ENCODE results near the gene PSMD9.
"Not testable (repeated sequence)": the region's sequence is repeated elsewhere in the genome, so short reads cannot be mapped to it uniquely, and the experiment has no call there.

The PSMD9 gene

DNA sequence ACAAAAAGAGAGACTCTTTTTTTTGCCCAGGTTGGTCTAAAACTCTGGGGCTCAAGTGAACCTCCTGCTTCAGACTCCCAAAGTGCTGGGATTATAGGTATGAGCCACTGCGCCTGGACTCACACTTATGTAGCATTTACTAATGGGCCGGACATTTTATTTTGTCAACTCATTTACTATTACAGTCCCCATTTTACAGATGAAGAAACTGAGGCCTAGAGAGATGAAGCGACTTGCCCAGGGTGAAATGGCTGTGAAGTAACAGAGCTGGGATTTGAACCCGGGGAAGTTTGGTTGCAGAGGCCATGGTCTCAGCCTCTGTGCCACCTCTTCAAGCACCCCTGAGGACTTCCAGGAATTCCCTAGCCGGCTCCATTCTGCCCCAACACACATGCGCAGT is 39.4 kb upstream of the PSMD9 start:
- TF ChIP-seq, protein P1, sequence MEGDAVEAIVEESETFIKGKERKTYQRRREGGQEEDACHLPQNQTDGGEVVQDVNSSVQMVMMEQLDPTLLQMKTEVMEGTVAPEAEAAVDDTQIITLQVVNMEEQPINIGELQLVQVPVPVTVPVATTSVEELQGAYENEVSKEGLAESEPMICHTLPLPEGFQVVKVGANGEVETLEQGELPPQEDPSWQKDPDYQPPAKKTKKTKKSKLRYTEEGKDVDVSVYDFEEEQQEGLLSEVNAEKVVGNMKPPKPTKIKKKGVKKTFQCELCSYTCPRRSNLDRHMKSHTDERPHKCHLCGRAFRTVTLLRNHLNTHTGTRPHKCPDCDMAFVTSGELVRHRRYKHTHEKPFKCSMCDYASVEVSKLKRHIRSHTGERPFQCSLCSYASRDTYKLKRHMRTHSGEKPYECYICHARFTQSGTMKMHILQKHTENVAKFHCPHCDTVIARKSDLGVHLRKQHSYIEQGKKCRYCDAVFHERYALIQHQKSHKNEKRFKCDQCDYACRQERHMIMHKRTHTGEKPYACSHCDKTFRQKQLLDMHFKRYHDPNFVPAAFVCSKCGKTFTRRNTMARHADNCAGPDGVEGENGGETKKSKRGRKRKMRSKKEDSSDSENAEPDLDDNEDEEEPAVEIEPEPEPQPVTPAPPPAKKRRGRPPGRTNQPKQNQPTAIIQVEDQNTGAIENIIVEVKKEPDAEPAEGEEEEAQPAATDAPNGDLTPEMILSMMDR (IDR thresholded peaks at IDR 0.05; ENCODE audit: borderline replicate concordance, control extremely low read depth, extremely low read depth, insufficient read depth, missing control alignments): no peak
- in situ Hi-C loops (cut with MboI; ENCODE audit: low sequenced_read_pairs, unreplicated experiment): no loop called here
- DNase-seq (ENCODE audit: low spot score): no peak

DNA sequence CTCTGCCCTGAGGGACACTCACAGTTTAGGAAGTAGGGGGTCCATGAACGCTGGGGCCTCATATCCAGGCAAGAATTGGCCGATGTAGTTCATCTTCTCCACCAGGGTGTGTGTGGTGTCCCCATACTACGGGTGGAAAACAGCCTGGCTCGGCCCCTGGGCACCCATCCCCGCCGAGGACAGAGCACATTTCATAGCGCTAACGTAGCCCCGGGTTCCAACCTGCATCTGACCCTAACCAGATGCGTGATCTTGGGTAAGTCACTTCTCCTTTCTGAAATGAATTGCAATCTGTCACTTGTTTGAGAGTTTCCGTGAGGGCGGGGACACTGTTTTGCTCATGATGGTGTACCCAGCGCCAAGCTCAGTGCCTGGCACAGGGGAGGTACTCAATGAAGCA is 38.9 kb upstream of the PSMD9 start:
- in situ Hi-C loops (cut with MboI; ENCODE audit: low sequenced_read_pairs, unreplicated experiment): no loop called here
- no peak for DNase-seq (ENCODE audit: low spot score)
- TF ChIP-seq, protein P1 (IDR thresholded peaks at IDR 0.05; ENCODE audit: borderline replicate concordance, control extremely low read depth, extremely low read depth, insufficient read depth, missing control alignments): no peak

DNA sequence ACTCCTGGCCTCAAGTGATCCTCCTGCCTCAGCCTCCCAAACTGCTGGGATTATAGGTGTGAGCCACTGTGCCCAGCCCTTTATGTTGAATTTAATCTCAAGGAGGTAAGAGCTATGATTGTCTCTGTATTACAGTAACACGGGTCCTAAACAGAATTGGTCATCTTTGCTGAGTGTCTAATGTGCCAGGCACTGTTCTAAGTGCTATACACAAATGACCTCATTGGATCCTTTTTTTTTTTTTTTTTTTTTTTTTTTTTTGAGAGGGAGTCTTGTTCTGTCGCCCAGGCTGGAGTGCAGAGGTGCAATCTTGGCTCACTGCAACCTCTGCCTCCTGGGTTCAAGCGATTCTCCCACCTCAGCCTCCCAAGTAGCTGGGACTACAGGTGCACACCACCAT is 36.2 kb upstream of the PSMD9 start:
- in situ Hi-C loops (cut with MboI; ENCODE audit: low sequenced_read_pairs, unreplicated experiment); DNase-seq (ENCODE audit: low spot score): not testable (repeated sequence)

DNA sequence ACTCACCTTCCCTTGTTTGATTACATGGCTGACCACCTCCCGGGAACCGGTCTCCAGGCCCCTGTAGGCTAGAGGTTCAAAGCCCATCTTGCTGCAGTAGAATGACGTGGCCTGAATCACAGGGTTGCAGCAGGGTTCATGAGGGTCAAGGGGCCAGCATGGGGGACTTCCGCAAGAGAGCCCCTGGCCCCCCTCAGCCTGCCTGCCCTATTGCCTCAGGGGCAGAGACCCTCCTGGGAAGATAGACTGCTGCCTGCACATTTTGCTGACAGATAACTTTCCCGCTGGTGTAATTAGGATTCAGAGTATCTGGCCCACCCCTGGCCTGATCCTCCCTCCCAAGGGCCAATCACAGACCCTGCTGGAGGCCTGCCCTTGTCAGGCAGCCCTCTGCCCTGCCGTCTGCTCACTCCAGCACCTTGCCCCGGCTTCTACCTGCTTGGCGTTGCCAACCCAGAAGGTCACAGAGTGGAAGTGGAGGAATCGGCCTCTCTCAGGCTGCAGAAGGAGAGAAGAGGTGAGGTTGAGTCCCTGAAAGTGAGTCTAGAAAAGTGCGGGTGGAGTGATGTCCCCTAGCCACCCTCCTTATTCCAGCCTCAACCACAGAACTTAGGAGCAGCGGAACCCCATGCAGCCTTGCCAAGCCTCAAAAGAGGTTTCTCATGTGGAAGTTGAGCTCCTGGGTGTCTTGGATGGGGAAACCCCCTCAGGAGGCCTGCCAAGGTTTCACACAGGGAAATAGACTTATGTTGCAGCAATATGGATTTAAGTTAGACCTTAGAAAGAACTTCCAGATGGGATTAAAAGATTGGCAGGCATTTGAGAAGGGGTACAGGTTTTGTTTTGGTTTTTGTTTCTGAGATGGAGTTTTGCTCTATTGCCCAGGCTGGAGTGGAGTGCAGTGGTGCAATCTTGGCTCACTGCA is 31.0 kb upstream of the PSMD9 start:
- TF ChIP-seq, protein P1 (IDR thresholded peaks at IDR 0.05; ENCODE audit: borderline replicate concordance, control extremely low read depth, extremely low read depth, insufficient read depth, missing control alignments): no peak
- in situ Hi-C loops (cut with MboI; ENCODE audit: low sequenced_read_pairs, unreplicated experiment): no loop called here
- DNase-seq (ENCODE audit: low spot score): peak; percentile 21

DNA sequence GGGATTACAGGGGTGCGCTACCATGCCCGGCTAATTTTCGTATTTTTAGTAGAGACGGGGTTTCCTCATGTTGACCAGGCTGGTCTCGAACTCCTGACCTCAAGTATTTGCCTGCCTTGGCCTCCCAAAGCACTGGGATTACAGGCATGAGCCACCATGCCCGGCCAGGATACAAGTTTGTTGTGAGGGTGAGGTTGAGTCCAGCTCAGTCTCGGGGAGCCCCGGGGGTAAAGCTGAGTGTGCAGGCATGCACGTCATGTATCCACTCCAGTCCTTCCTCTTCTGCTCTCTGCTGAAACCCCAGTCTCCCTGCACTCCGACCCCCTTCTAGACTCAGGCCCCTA is 30.3 kb upstream of the PSMD9 start:
- no peak for DNase-seq (ENCODE audit: low spot score)
- in situ Hi-C loops (cut with MboI; ENCODE audit: low sequenced_read_pairs, unreplicated experiment): no loop called here
- TF ChIP-seq, protein P1 (IDR thresholded peaks at IDR 0.05; ENCODE audit: borderline replicate concordance, control extremely low read depth, extremely low read depth, insufficient read depth, missing control alignments): no peak

DNA sequence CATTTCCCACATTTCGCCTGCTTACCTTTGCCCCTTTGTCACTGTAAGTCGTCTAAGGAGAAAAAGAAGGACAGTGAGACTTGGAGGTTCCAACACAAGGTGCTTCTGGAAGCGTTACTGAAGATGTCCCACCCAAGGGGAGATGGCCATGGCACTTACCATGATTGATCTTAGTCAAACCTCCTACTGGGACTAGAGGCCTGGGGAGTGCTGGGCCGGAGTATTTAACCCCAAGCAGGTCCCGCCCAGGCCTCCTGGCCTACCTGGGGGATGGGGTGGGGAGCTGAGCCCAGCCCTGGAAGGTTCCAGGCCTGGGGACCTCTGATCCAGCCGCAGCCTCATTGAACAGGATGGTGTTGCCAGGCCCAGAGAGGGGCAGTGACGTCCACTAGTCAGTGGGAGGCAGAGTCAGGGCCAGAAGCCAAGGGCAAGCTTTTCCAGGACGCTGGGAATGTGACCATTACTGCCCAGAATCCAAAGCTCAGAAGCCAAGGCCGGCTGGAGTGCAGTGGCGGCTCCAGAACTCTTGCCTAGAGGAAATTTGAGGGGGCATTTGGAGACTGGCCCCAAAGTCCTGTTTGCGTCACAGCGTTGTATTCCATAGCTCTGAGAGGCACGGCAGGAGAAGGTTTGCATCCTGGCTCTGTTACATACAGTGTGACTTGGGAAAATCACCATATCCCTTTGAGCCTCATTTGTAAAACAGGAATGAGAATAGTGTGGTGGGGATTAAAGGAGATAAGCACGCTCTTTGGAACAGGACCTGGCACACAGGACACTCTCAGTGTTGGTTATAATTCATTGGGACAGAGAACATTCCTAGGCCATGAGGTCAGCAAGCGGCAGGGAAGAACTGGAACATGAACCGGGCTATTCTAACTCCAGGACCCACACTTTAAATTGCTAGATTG is 29.7 kb upstream of the PSMD9 start, which contains the start of gene HPD:
TSS of gene HPD (minus strand) at position 198 of the 911 bp plus-strand sequence. CDS start at position 162, 36 bp downstream.
- TF ChIP-seq, protein P1 (IDR thresholded peaks at IDR 0.05; ENCODE audit: borderline replicate concordance, control extremely low read depth, extremely low read depth, insufficient read depth, missing control alignments): no peak
- in situ Hi-C loops (cut with MboI; ENCODE audit: low sequenced_read_pairs, unreplicated experiment): no loop called here
- DNase-seq (ENCODE audit: low spot score): no peak
